HepG2 (cell line): ENCODE results near the gene ZBTB46. TPM values are rescaled to one million over a fixed set of nuclear protein-coding genes. Genes with fewer than 3 reads are reported as not detected.

ENCODE experiments used
- CREM ChIP-seq, 2 experiments: sonication (generic) in 1 of 2; formaldehyde crosslinking in 1 of 2; IDR thresholded peaks; 2 replicates each; pipeline versions ENCODE4 v1.4.0 to v1.6.1; 2016 to 2020; ENCODE audit warnings: antibody characterized with exemption in 1 of 2, mild to moderate bottlenecking in 1 of 2, missing genetic modification reagents in 1 of 2
- FOXA3 ChIP-seq: IDR thresholded peaks from 2 replicates; pipeline ENCODE4 v1.6.1; 2016; ENCODE audit warnings: missing genetic modification reagents, missing compliant biosample characterization
- GFI1 ChIP-seq: sonication (generic); formaldehyde crosslinking; IDR thresholded peaks from 2 replicates; pipeline ENCODE4 v1.5.0; 2020; ENCODE audit warnings: missing genetic modification reagents, mild to moderate bottlenecking, borderline replicate concordance
- HNRNPH1 ChIP-seq: fragments of 200-400 bp; formaldehyde crosslinking; optimal IDR thresholded peaks from 2 replicates; pipeline ENCODE3; 2017; ENCODE audit warnings: mild to moderate bottlenecking, low read depth, low read length
- KMT2B ChIP-seq: IDR thresholded peaks from 2 replicates; pipeline ENCODE4 v1.6.1; 2016; ENCODE audit warnings: missing genetic modification reagents, missing compliant biosample characterization
- MXD4 ChIP-seq: IDR thresholded peaks from 2 replicates; pipeline ENCODE4 v1.6.1; 2016; ENCODE audit warnings: mild to moderate bottlenecking, missing biosample characterization, missing genetic modification reagents
- NFE2L2 ChIP-seq: fragments of 150-350 bp; IDR thresholded peaks from 2 replicates; pipeline ENCODE4 v1.6.1; 2014; ENCODE audit warnings: low read length
- SIX1 ChIP-seq: sonication (generic); formaldehyde crosslinking; IDR thresholded peaks from 2 replicates; pipeline ENCODE4 v1.4.0; 2020; ENCODE audit warnings: missing genetic modification reagents, borderline replicate concordance
- SPEN ChIP-seq: sonication (generic); formaldehyde crosslinking; IDR thresholded peaks from 2 replicates; pipeline ENCODE4 v1.5.1; 2020; ENCODE audit warnings: low read depth, mild to moderate bottlenecking, missing genetic modification reagents
- TMF1 ChIP-seq: sonication (generic); formaldehyde crosslinking; IDR thresholded peaks from 2 replicates; pipeline ENCODE4 v1.8.1; 2022; ENCODE audit warnings: low read depth, missing genetic modification reagents
- YEATS4 ChIP-seq: sonication (generic); formaldehyde crosslinking; IDR thresholded peaks from 2 replicates; pipeline ENCODE4 v1.4.0; 2020; ENCODE audit warnings: missing genetic modification reagents, borderline replicate concordance
- ZFYVE20 ChIP-seq: sonication (generic); formaldehyde crosslinking; IDR thresholded peaks from 2 replicates; pipeline ENCODE4 v1.8.0; 2023; ENCODE audit warnings: low read depth, mild to moderate bottlenecking, moderate library complexity, missing genetic modification reagents, borderline replicate concordance
- ZNF12 ChIP-seq: sonication (generic); formaldehyde crosslinking; IDR thresholded peaks from 2 replicates; pipeline ENCODE4 v1.5.0; 2020; ENCODE audit warnings: missing genetic modification reagents
- ZNF121 ChIP-seq: sonication (generic); formaldehyde crosslinking; IDR thresholded peaks from 2 replicates; pipeline ENCODE4 v1.5.0; 2020; ENCODE audit warnings: mild to moderate bottlenecking, missing genetic modification reagents
- ZNF235 ChIP-seq: sonication (generic); formaldehyde crosslinking; IDR thresholded peaks from 2 replicates; pipeline ENCODE4 v1.8.1; 2023; ENCODE audit warnings: mild to moderate bottlenecking, missing genetic modification reagents, borderline replicate concordance
- ZNF34 ChIP-seq: sonication (generic); formaldehyde crosslinking; IDR thresholded peaks from 2 replicates; pipeline ENCODE4 v1.4.0; 2020; ENCODE audit warnings: mild to moderate bottlenecking, missing genetic modification reagents, borderline replicate concordance
- ZNF563 ChIP-seq: sonication (generic); formaldehyde crosslinking; IDR thresholded peaks from 2 replicates; pipeline ENCODE4 v1.8.0; 2022; ENCODE audit warnings: mild to moderate bottlenecking, moderate library complexity, missing genetic modification reagents
- ZNF639 ChIP-seq: conservative IDR thresholded peaks from 2 replicates; pipeline ENCODE4 v1.6.1; 2018; ENCODE audit warnings: missing genetic modification reagents
- ZNF709 ChIP-seq: sonication (generic); formaldehyde crosslinking; IDR thresholded peaks from 2 replicates; pipeline ENCODE4 v1.5.0; 2020; ENCODE audit warnings: mild to moderate bottlenecking, missing genetic modification reagents
- ZNF775 ChIP-seq: sonication (generic); formaldehyde crosslinking; IDR thresholded peaks from 2 replicates; pipeline ENCODE4 v1.4.0; 2020; ENCODE audit warnings: missing genetic modification reagents, mild to moderate bottlenecking, moderate library complexity, borderline replicate concordance
- ZNF777 ChIP-seq: sonication (generic); formaldehyde crosslinking; IDR thresholded peaks from 2 replicates; pipeline ENCODE4 v1.4.0; 2020; ENCODE audit warnings: missing genetic modification reagents
- ZNF850 ChIP-seq: sonication (generic); formaldehyde crosslinking; conservative IDR thresholded peaks from 2 replicates; pipeline ENCODE4 v1.9.0; 2021; ENCODE audit warnings: mild to moderate bottlenecking, missing genetic modification reagents
- ZUFSP ChIP-seq: sonication (generic); formaldehyde crosslinking; IDR thresholded peaks from 2 replicates; pipeline ENCODE4 v1.9.0; 2021; ENCODE audit warnings: missing genetic modification reagents, mild to moderate bottlenecking, borderline replicate concordance
- ZXDC ChIP-seq: sonication (generic); formaldehyde crosslinking; IDR thresholded peaks from 2 replicates; pipeline ENCODE4 v1.5.0; 2020; ENCODE audit warnings: mild to moderate bottlenecking, missing genetic modification reagents
- polyA plus RNA-seq, 8 experiments: library from polyadenylated mRNA; depleted of rRNA in 3 of 8; stranded (reverse) in 7 of 8; unstranded in 1 of 8; fragments of >200 nt; fragmentation: Illumina TruSeq in 4 of 8; extraction: Trizol in 4 of 8; gene quantifications; 2 replicates each; pipeline versions ENCODE4 v1.2.1 to v1.2.3, GENCODE V29; 2011 to 2016; ENCODE audit warnings: low read depth in 4 of 8, missing spikeins in 1 of 8, mixed read lengths in 1 of 8; ENCODE audit not compliant: insufficient read depth in 1 of 8
- total RNA-seq, 5 experiments: library from RNA; depleted of rRNA; stranded (reverse); fragments of >200 nt; fragmentation: Illumina TruSeq; extraction: Trizol; gene quantifications; 2 replicates each; pipeline ENCODE4 v1.2.3, GENCODE V29; 2016; ENCODE audit warnings: low read depth in 1 of 5

Gene ZBTB46
- total and polyA plus RNA-seq, 2 of the 13 experiments (the other 11 are each of a cell fraction or from before 2014, with no cell fraction given): 1.6 to 13.5 TPM

GRCh38 chr20:63863798-63864544 lies 32.9 kb upstream of the ZBTB46 start (continued):
- TF ChIP-seq ZUFSP (CRISPR knock-in tag) (no peak), HNRNPH1 (no peak), ZNF12 (peak; percentile 71), SIX1 (CRISPR knock-in tag) (no peak), ZNF34 (CRISPR knock-in tag) (no peak; the same call in 1 of the 2 replicates), GFI1 (CRISPR knock-in tag) (peak; percentile 74; the same call in 1 of the 2 replicates), ZNF235 (CRISPR knock-in tag) (no peak), ZXDC (CRISPR knock-in tag) (peak; percentile 75; the same call in 1 of the 2 replicates), ZNF639 (no peak; the same call in none of the 2 replicates), ZNF121 (CRISPR knock-in tag) (peak; percentile 97), ZNF563 (CRISPR knock-in tag) (no peak), ZNF850 (CRISPR knock-in tag) (no peak), KMT2B (peak; percentile 60; the same call in 1 of the 2 replicates), ZFYVE20 (CRISPR knock-in tag) (0 out of 2 replicates have a peak, but pooled peaks have one; percentile 68), ZNF777 (CRISPR knock-in tag) (peak; percentile 75), NFE2L2 (no peak), SPEN (peak; percentile 95), TMF1 (CRISPR knock-in tag) (peak; percentile 24; the same call in 1 of the 2 replicates), ZNF775 (CRISPR knock-in tag) (no peak; the same call in 1 of the 2 replicates), YEATS4 (CRISPR knock-in tag) (0 out of 2 replicates have a peak, but pooled peaks have one; percentile 2), FOXA3 (CRISPR knock-in tag) (peak; percentile 71), MXD4 (peak; percentile 68), ZNF709 (CRISPR knock-in tag) (no peak), CREM (IDR thresholded peaks at IDR 0.05) (no peak), CREM (CRISPR knock-in tag; IDR thresholded peaks at IDR 0.05) (no peak)
